MG63 (cell line): ENCODE data around the gene MRPL47. TPM values are rescaled to one million over a fixed set of nuclear protein-coding genes. Genes with fewer than 3 reads are reported as not detected.

ENCODE experiments used
- DNase-seq: peaks from one replicate; pipeline ENCODE4 v3.0.0-alpha.2; 2020
- H3K27me3 ChIP-seq: fragments of 250-450 bp; sonication (Bioruptor Pico); 2 replicates; pipeline ENCODE4 v1.5.1; 2020; ENCODE audit warnings: mild to moderate bottlenecking, moderate library complexity
- H3K36me3 ChIP-seq: fragments of 250-450 bp; sonication (Bioruptor Pico); 2 replicates; pipeline ENCODE4 v1.5.1; 2020; ENCODE audit warnings: mild to moderate bottlenecking, moderate library complexity
- H3K4me3 ChIP-seq: fragments of 250-450 bp; sonication (Bioruptor Pico); 2 replicates; pipeline ENCODE4 v1.5.1; 2020; ENCODE audit warnings: mild to moderate bottlenecking, moderate library complexity
- H3K9me3 ChIP-seq: fragments of 250-450 bp; sonication (Bioruptor Pico); 2 replicates; pipeline ENCODE4 v1.5.1; 2020; ENCODE audit warnings: mild to moderate bottlenecking, moderate library complexity
- total RNA-seq: library from RNA; depleted of rRNA; stranded (reverse); fragments of >200 nt; shearing (Covaris generic); gene quantifications from 2 replicates; pipeline ENCODE4 v1.2.3, GENCODE V29; 2014; ENCODE audit warnings: low replicate concordance

MRPL47 gene
- total RNA-seq, 1 experiment from 2014 or later: 101 TPM

DNA sequence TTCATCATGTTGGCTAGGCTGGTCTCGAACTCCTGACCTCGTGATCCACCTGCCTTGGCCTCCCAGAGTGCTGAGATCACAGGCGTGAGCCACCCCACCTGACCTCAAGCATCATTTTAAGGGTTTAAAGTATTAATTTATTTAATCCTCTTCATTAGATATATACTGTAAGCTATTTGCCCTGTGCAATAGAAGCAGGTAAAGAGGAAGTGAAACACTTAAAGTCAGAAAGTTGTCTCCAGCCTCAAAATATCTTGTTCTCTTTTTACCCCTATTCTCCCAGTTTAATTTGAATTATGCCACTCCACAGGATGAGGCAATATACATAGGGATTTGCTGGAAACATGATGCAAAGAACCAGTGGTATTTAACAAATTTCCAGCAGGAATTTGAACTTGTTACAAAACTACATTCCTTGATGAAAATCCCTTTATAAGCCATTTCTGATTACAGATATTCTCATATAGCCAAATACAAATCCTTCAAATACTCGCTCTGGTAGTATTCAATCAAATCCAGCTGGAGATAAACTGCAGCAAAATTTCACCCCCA lies 2.2 kb upstream of the MRPL47 start:
- DNase-seq: no peak
- H3K36me3 ChIP-seq: peaks cover 25% of the 10 kb centered on the region
- H3K27me3 ChIP-seq: no peaks in the 10 kb centered on the region
- no peak overlapping the region for H3K4me3 ChIP-seq
- no peaks in the 10 kb centered on the region for H3K9me3 ChIP-seq

- peak overlapping the region; percentile 99 for H3K4me3 ChIP-seq
- H3K27me3 ChIP-seq: no peaks in the 10 kb centered on the region
- no peak for DNase-seq
- H3K9me3 ChIP-seq: no peaks in the 10 kb centered on the region
- peaks cover 50% of the 10 kb centered on the region for H3K36me3 ChIP-seq
Measured at GRCh38 chr3:179603831-179604230, 607 bp downstream of the MRPL47 start.

DNA sequence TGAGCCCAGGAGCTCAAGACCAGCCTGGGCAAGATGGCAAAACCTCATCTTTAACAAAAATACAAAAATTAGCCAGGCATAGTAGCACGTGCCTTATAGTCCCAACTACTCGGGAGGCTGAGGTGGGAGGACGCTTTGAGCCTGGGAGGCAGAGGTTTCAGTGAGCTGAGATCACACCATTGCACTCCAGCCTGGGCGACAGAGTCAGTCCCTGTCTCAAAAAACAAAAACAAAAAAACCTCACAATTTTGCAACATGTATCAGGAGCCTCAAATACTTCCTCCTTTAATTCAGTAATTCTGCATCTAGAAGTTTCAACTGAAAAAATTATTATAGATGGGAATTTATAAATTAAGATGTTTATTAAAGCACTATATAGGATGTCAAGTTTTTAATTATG lies 1.1 kb downstream of the MRPL47 start:
- H3K4me3 ChIP-seq: peak overlapping the region; percentile 99
- no peaks in the 10 kb centered on the region for H3K27me3 ChIP-seq
- DNase-seq: no peak
- no peaks in the 10 kb centered on the region for H3K9me3 ChIP-seq
- peaks cover 55% of the 10 kb centered on the region for H3K36me3 ChIP-seq

DNA sequence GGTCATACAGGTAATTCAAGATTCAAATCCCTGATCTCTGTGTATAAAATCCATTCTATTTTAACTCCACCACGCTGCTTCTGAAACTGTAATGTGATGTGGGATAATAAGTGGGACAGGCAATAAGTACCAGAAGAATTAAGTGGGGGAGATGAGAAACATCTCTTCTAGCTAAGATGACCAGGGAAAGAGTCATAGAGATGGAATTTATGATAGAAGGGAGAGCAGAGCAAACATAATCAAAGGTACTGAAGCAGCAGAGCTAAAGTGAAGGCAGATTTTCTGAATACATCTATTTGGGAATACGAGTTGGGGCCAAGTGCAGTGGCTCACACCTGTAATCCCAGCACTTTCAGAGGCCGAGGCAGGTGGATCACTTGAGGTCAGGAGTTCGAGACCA lies 4.9 kb downstream of the MRPL47 start:
- Histone ChIP-seq H3K27me3 (no peaks in the 10 kb centered on the region), H3K9me3 (no peaks in the 10 kb centered on the region), H3K4me3 (no peak overlapping the region), H3K36me3 (peaks cover 76% of the 10 kb centered on the region)
- DNase-seq: no peak

GRCh38 chr3:179591313-179591712 lies 13.1 kb downstream of the MRPL47 start:
- H3K27me3 ChIP-seq: no peaks in the 10 kb centered on the region
- no peaks in the 10 kb centered on the region for H3K9me3 ChIP-seq
- DNase-seq: no peak
- peaks cover 92% of the 10 kb centered on the region for H3K36me3 ChIP-seq
- no peak overlapping the region for H3K4me3 ChIP-seq

DNA sequence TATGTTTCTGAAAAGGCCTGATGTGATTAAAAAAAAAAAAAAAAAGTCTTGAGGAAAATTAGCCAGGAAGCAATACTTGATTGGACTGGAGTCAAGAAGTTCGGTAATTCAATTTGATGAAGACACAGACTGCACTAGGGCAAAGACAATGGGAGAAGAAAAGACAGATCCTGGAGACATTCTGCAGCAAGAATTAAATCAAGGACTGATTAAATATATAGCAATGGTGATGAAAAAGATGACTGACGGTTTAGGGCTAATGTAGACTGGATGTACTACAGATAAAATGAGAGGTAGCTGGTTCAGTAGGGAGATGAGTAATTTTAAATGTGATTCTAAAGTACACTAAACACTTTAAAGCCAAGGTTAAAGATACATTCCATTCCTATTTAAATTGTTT lies 13.8 kb downstream of the MRPL47 start:
- no peaks in the 10 kb centered on the region for H3K9me3 ChIP-seq
- DNase-seq: no peak
- H3K27me3 ChIP-seq: no peaks in the 10 kb centered on the region
- H3K4me3 ChIP-seq: no peak overlapping the region
- peaks cover 92% of the 10 kb centered on the region for H3K36me3 ChIP-seq

DNA sequence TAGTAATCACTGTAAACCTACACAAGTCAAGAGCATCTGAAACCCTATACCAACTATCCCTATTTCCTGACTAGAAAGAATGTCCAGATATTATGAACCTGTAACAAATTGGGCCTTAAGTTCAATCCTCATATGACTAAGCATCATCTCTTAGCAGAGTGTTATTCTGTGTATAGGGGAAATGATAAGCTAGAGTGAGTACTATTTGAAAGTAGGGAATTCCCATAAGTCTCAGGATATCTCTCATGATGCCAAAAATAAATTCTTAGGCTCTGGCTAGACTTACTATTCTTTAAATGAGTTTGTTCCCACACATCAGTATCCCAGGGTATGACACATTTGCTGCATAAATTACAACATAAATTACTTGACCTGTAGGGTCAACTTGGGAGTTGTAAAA lies 15.3 kb downstream of the MRPL47 start:
- H3K36me3 ChIP-seq: peaks cover 78% of the 10 kb centered on the region
- no peak for DNase-seq
- no peak overlapping the region for H3K4me3 ChIP-seq
- no peaks in the 10 kb centered on the region for H3K27me3 ChIP-seq
- no peaks in the 10 kb centered on the region for H3K9me3 ChIP-seq

DNA sequence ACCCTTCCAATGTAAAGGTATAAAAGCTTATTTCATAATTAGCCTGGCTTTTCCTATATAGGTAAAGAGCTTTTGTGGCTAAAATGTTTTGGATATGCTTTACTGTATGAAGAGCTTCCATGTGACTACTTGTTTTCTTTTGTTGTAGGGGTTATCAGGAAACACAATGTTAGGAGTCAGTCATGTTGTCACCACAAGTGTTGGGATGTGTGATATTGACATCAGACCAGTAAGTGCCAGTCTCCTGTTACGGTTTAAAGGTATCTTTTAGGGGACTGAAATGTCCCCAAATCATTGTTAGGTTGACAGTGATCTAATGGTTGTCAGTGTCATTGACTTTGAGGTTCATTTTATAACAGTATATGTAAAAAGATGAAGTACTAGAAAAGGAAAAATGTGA lies 23.4 kb downstream of the MRPL47 start:
- Histone ChIP-seq H3K27me3 (no peaks in the 10 kb centered on the region), H3K9me3 (no peaks in the 10 kb centered on the region), H3K4me3 (no peak overlapping the region), H3K36me3 (peaks cover 56% of the 10 kb centered on the region)
- DNase-seq: no peak

GRCh38 chr3:179565496-179565895 lies 38.9 kb downstream of the MRPL47 start:
- H3K9me3 ChIP-seq: no peaks in the 10 kb centered on the region
- DNase-seq: no peak
- H3K36me3 ChIP-seq: peaks cover 15% of the 10 kb centered on the region
- no peak overlapping the region for H3K4me3 ChIP-seq
- no peaks in the 10 kb centered on the region for H3K27me3 ChIP-seq

DNA sequence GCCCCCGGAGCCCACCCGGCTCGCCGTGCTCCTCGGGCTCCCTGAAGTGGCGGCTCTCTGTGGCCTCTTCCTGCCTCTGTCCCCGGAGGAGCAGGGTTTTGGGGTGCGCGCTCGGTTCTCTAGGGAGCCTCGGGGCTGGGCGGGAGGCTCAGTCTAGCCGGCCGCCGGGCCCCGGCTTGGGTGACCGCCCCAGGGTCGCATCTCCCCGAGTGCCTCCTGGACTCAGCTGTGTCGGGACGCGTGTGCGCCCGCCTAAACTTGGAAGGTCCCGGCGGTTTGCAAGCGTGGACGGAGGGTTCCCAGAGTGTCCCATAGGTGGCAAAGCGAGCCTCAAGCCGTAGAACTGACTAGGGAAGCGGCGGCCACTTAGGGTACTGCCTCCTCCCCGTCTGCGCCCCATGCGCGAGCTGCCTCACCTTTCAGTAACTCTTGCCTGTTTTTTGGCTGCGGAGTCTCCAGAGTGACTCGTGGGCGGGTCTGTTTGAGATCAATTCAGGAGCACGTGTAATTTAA lies 41.1 kb downstream of the MRPL47 start:
- Histone ChIP-seq H3K4me3 (peak overlapping the region; percentile 72), H3K36me3 (no peaks in the 10 kb centered on the region), H3K9me3 (no peaks in the 10 kb centered on the region), H3K27me3 (no peaks in the 10 kb centered on the region)
- DNase-seq: peak; percentile 77

GRCh38 chr3:179562591-179563270 lies 41.7 kb downstream of the MRPL47 start, which contains the start of gene ACTL6A:
Gene ACTL6A (plus strand): TSS chr3:179562926. CDS start chr3:179563093, 167 bp downstream.
- Histone ChIP-seq H3K36me3 (no peaks in the 10 kb centered on the region), H3K9me3 (no peaks in the 10 kb centered on the region), H3K4me3 (peak within 1 kb of the TSS; percentile 72), H3K27me3 (no peaks in the 10 kb centered on the region)
- DNase-seq: peak; percentile 100

DNA sequence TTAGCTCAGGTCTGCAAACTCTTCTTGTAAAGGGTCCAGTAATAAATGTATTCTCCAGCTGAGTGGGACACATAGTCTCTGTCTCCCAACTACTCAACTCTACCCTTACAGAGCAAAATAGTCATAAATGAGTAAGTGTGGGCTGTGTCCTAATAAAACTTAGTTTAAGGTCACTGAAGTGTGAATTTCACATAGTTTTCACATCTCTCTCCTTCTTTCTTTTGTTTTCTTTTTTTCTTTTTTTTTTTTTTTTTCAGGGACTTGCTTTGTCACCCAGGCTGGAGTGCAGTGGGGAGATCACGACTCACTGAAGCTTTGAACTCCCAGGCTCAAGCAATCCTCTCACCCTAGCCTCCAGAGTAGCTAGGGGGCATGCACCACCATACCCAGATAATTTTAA lies 43.6 kb downstream of the MRPL47 start:
- H3K9me3 ChIP-seq: no peaks in the 10 kb centered on the region
- no peak for DNase-seq

GRCh38 chr3:179558742-179559364 lies 45.6 kb downstream of the MRPL47 start:
- H3K4me3 ChIP-seq: no peak overlapping the region
- H3K9me3 ChIP-seq: no peaks in the 10 kb centered on the region
- DNase-seq: peak; percentile 55
- H3K27me3 ChIP-seq: no peaks in the 10 kb centered on the region
- no peaks in the 10 kb centered on the region for H3K36me3 ChIP-seq

More for the DNA sequence above, 43.6 kb downstream of the MRPL47 start:
- H3K27me3 ChIP-seq: no peaks in the 10 kb centered on the region
- no peaks in the 10 kb centered on the region for H3K36me3 ChIP-seq
- no peak overlapping the region for H3K4me3 ChIP-seq

DNA sequence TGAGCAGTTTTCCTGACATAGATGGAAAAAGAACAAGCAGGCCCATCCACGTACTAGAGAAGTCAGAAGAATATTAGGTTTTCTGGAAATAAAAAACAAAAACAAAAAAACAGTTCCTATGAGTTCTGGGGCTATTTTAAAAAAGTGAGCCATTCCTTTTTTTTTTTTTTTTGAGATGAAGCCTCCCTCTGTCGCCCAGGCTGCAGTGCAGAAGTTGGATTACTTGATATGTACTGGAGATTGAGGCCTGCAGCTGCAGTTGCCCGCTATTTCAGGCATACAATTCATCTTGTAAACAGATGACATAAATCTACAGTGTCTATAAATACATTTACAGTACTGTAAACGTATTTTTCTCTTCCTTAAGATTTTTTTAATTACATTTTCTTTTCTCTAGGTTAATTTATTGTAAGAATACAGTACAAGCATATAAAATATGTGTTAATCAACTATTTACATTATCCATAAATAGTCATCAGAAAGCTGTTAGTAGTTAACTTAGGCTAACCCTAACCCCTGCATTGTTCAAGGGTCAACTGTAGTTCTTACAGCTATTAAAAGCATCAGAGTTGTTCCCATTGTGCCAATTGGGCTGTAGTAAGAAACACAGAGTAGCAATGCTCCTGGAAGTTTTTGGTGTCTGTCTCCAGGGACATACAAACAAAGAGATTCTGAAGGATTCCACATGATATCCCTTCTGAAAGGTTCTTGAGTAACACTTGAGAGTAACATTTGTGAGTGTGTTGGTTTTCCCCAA lies 52.9 kb downstream of the MRPL47 start:
- Histone ChIP-seq H3K36me3 (no peaks in the 10 kb centered on the region), H3K27me3 (no peaks in the 10 kb centered on the region), H3K4me3 (no peak overlapping the region), H3K9me3 (no peaks in the 10 kb centered on the region)
- DNase-seq: no peak

GRCh38 chr3:179546814-179547241 lies 57.6 kb downstream of the MRPL47 start:
- Histone ChIP-seq H3K4me3 (no peak overlapping the region), H3K36me3 (no peaks in the 10 kb centered on the region), H3K27me3 (no peaks in the 10 kb centered on the region), H3K9me3 (peaks cover 6% of the 10 kb centered on the region)
- DNase-seq: no peak

- no peaks in the 10 kb centered on the region for H3K36me3 ChIP-seq
- H3K9me3 ChIP-seq: peaks cover 6% of the 10 kb centered on the region
- no peak for DNase-seq
- H3K4me3 ChIP-seq: no peak overlapping the region
- H3K27me3 ChIP-seq: no peaks in the 10 kb centered on the region
Measured at GRCh38 chr3:179544981-179545645, 59.3 kb downstream of the MRPL47 start.
